Activated CD8-positive, alpha-beta T cell treated with anti-CD3 and anti-CD28 coated beads for 36 hours (primary cell): ENCODE data around the gene LRRC27. TPM values are rescaled to one million over a fixed set of nuclear protein-coding genes. Genes with fewer than 3 reads are reported as not detected.
"Not testable (repeated sequence)": the region's sequence is repeated elsewhere in the genome, so short reads cannot be mapped to it uniquely, and the experiment has no call there.

ENCODE experiments used
- ATAC-seq: fragments of 200-7000 bp; cut with Tn5 transposase; one replicate; pipeline ENCODE4 v1.10.0; 2021; ENCODE audit warnings: mild to moderate bottlenecking, moderate library complexity
- CTCF ChIA-PET: fragments of 350-600 bp; sonication (Branson Sonifier 250); formaldehyde crosslinking; loops from one replicate; lab custom pipeline; 2021; ENCODE audit warnings: antibody characterized with exemption; lab: Charles Lee
- POLR2A ChIA-PET: fragments of 350-600 bp; sonication (Branson Sonifier 250); formaldehyde crosslinking; loops from one replicate; lab custom pipeline; 2021; ENCODE audit warnings: antibody characterized with exemption; lab: Charles Lee
- DNase-seq: peaks from one replicate; pipeline ENCODE4 v3.0.0-alpha.2; 2020
- H3K27ac Mint-ChIP-seq: one replicate; pipeline ENCODE4 v1.8.0; 2021; ENCODE audit warnings: mild to moderate bottlenecking, mixed read lengths
- H3K27me3 Mint-ChIP-seq: one replicate; pipeline ENCODE4 v1.8.0; 2021; ENCODE audit warnings: mixed read lengths
- H3K36me3 Mint-ChIP-seq: one replicate; pipeline ENCODE4 v1.8.0; 2021; ENCODE audit warnings: low read depth, mixed read lengths
- H3K4me1 Mint-ChIP-seq: one replicate; pipeline ENCODE4 v1.8.0; 2021; ENCODE audit warnings: low read depth, mixed read lengths
- H3K4me3 Mint-ChIP-seq: one replicate; pipeline ENCODE4 v1.8.0; 2021; ENCODE audit warnings: mild to moderate bottlenecking, moderate library complexity, mixed read lengths
- H3K9me3 Mint-ChIP-seq: one replicate; pipeline ENCODE4 v1.8.0; 2021; ENCODE audit warnings: mixed read lengths
- CTCF ChIP-seq: fragments of 200-600 bp; IDR thresholded peaks from one replicate; pipeline ENCODE4 v1.8.0; 2022; ENCODE audit warnings: antibody characterized with exemption, mild to moderate bottlenecking
- intact Hi-C: fragments of 100-400 bp; cut with micrococcal nuclease; formaldehyde crosslinking; loops from one replicate; pipeline ENCODE4 v1.10.0; 2022
- total RNA-seq, 2 experiments: library from RNA; stranded (reverse); gene quantifications; one replicate each; pipeline ENCODE4 v1.2.3, GENCODE V29; 2021

The LRRC27 gene
- total RNA-seq, 2 experiments from 2014 or later = 2.7 to 3.5 TPM

DNA sequence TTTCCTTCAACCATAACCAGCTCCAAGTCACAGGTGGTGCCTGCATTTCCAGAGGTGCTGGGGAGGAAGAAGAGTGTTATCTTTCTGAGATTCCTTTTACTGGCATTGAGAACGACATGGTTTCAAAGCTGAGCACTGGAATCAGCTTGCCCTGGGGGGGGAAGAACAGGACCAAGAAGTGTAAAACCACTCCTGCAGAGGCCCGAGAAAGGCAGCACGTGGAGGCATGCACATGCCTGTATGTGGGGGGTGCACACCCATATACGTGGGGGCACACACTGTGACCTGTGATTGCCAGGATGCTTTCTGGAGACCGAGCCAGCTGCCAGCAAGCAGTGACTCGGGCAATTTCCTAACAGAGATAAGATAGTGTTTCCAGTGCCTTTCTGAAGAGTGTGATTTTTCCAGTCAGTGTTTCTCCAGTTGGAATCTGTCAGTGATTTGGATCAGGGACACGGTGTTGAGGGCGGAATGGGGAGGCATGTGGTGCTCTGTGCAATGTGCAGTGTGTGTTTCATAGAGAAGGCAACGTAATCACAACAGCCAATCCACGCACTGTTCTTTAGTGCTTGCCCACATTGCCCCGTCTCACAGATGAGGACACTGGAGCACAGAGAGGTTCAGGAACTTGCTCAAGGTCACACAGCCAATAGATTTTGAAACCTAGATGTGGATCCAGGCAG is 4.2 kb downstream of the LRRC27 start:
- no peak for TF ChIP-seq CTCF
- peaks cover 34% of the 10 kb centered on the region for H3K4me1 Mint-ChIP-seq
- no peak for ATAC-seq
- no peaks in the 10 kb centered on the region for H3K27me3 Mint-ChIP-seq
- no peaks in the 10 kb centered on the region for H3K9me3 Mint-ChIP-seq
- H3K27ac Mint-ChIP-seq = no peak overlapping the region
- peak overlapping the region; percentile 72 for H3K4me3 Mint-ChIP-seq
- no peak for DNase-seq
- CTCF ChIA-PET = interaction anchor here (1.0 kb wide), 2 partner anchors 24 to 25 kb away, joined by 3 read pairs; no protein-coding TSS in a partner anchor
- H3K36me3 Mint-ChIP-seq = peaks cover 6% of the 10 kb centered on the region
- POLR2A ChIA-PET = interaction anchor here (1.3 kb wide), 1 partner anchor 12 kb away, joined by 3 read pairs; no protein-coding TSS in a partner anchor
- intact Hi-C loops = no loop called here

DNA sequence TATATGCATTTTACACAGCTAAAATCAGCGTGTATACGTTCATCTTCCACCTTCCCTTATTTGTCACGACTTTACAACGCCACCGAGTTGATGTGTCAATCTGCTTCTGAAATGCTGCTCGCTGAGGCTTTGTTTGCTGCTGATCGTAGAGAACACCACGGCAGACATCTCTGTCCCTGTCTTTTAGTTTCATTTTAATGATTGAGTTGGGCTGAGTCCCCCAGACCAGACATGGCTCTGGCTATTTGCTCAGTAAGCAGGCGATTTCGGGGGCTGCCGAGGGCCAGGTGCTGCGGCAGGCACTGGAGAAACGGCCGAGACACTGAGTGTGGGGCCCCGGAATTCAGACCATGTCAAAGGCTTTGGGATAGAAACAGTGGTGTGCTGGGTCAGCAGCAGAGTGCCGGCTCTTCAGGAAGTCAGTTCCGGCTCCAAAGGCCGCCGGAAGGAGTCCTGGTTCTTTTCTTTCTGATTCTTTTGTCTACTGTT is 5.0 kb downstream of the LRRC27 start:
- Mint-ChIP-seq H3K27me3 (no peaks in the 10 kb centered on the region), H3K4me3 (peak overlapping the region; percentile 72), H3K9me3 (peaks cover 1% of the 10 kb centered on the region), H3K36me3 (peaks cover under 1% of the 10 kb centered on the region), H3K27ac (peak overlapping the region; percentile 32), H3K4me1 (peaks cover 34% of the 10 kb centered on the region)
- POLR2A ChIA-PET = no interaction called here
- ATAC-seq (no peak), DNase-seq (peak; percentile 24)
- no peak for TF ChIP-seq CTCF
- CTCF ChIA-PET = interaction anchor here (1.6 kb wide), 1 partner anchor 24 kb away, joined by 6 read pairs; no protein-coding TSS in a partner anchor
- intact Hi-C loops = no loop called here

- H3K27me3 Mint-ChIP-seq, H3K9me3 Mint-ChIP-seq, H3K36me3 Mint-ChIP-seq, H3K27ac Mint-ChIP-seq, intact Hi-C loops, ATAC-seq, DNase-seq: not testable (repeated sequence)
- H3K4me3 Mint-ChIP-seq = peak overlapping the region; percentile 72
- H3K4me1 Mint-ChIP-seq = peaks cover 29% of the 10 kb centered on the region
- CTCF ChIA-PET = interaction anchor here (1.6 kb wide), 1 partner anchor 23 kb away, joined by 6 read pairs; no protein-coding TSS in a partner anchor
- POLR2A ChIA-PET = interaction anchor here (1.0 kb wide), 1 partner anchor 24 kb away, joined by 3 read pairs; no protein-coding TSS in a partner anchor
Measured at GRCh38 chr10:132337854-132338253, 5.9 kb downstream of the LRRC27 start.

DNA sequence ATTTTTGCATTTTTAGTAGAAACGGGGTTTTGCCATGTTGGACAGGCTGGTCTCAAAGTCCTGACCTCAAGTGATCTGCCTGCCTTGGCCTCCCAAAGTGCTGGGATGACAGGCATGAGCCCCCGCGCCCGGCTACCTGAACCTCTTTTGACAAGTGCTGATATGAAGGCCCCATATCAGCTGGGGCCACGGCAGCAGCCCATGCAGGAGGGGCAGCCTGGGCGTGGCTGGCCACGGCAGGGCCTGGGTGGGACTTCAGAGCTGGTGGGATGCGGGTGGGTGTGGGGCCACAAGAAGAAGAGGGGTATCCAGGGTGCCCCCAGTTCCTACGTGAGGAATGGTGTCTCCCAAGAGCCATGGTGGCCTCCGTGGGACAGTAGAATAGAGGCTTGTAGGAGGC is 6.9 kb downstream of the LRRC27 start:
- POLR2A ChIA-PET = interaction anchor here (1.0 kb wide), 1 partner anchor 25 kb away, joined by 3 read pairs; no protein-coding TSS in a partner anchor
- H3K36me3 Mint-ChIP-seq = peaks cover 1% of the 10 kb centered on the region
- CTCF ChIA-PET = interaction anchor here (1.6 kb wide), 1 partner anchor 22 kb away, joined by 6 read pairs; no protein-coding TSS in a partner anchor
- DNase-seq = no peak
- no peak for ATAC-seq
- peaks cover 4% of the 10 kb centered on the region for H3K9me3 Mint-ChIP-seq
- no peak overlapping the region for H3K27ac Mint-ChIP-seq
- intact Hi-C loops = no loop called here
- H3K4me1 Mint-ChIP-seq = peaks cover 19% of the 10 kb centered on the region
- no peaks in the 10 kb centered on the region for H3K27me3 Mint-ChIP-seq
- no peak overlapping the region for H3K4me3 Mint-ChIP-seq
- TF ChIP-seq CTCF = no peak

- Mint-ChIP-seq H3K9me3 (peaks cover 4% of the 10 kb centered on the region), H3K27me3 (no peaks in the 10 kb centered on the region), H3K36me3 (peaks cover 1% of the 10 kb centered on the region), H3K27ac (no peak overlapping the region), H3K4me3 (no peak overlapping the region), H3K4me1 (peaks cover 16% of the 10 kb centered on the region)
- DNase-seq (no peak), ATAC-seq (no peak)
- CTCF ChIA-PET = interaction anchor here (1.3 kb wide), 1 partner anchor 14 kb away, joined by 5 read pairs; no protein-coding TSS in a partner anchor
- POLR2A ChIA-PET = no interaction called here
- TF ChIP-seq CTCF = no peak
- intact Hi-C loops = no loop called here
Measured at GRCh38 chr10:132339276-132339675, 7.3 kb downstream of the LRRC27 start.
